ENCODE results near the gene TBC1D22A. TPM values are rescaled to one million over a fixed set of nuclear protein-coding genes. Genes with fewer than 3 reads are reported as not detected.
A peak's percentile ranks its signal among the peaks of the same experiment; 100 is the strongest.

Gene TBC1D22A
- total and polyA plus RNA-seq, 9 of the 15 experiments (the other 6 are each of a cell fraction or from before 2014, with no cell fraction given), result 0.20 to 11.5 (median 5.2) TPM

GRCh38 chr22:46934746-46935491 is 172.5 kb downstream of the TBC1D22A start (continued):
- TF ChIP-seq PRDM10 (IDR thresholded peaks at IDR 0.05; ENCODE audit: partially characterized antibody) (no peak), NELFE (IDR thresholded peaks at IDR 0.05; ENCODE audit: insufficient read depth, insufficient read length) (no peak), DACH1 (IDR thresholded peaks at IDR 0.05; ENCODE audit: partially characterized antibody) (peak; percentile 95), BRF1 (IDR thresholded peaks at IDR 0.05; ENCODE audit: borderline replicate concordance, extremely low read depth, insufficient read length) (no peak), NRF1 (conservative IDR thresholded peaks at IDR 0.05 in 1 of 2, IDR thresholded peaks at IDR 0.05 in 1 of 2) (peak; percentile 15 to 18; a peak in 1 of 4 replicates), SIN3A (IDR thresholded peaks at IDR 0.05; ENCODE audit: borderline replicate concordance in 2 of 2, control insufficient read depth in 1 of 2, low read depth in 2 of 2, low read length in 2 of 2) (peak in 1 of 2 experiments; percentile 80; a peak in 1 of 4 replicates), GATA2 (CRISPR knock-in tag; IDR thresholded peaks at IDR 0.05) (no peak), YBX1 (IDR thresholded peaks at IDR 0.05) (no peak), ZNF592 (IDR thresholded peaks at IDR 0.05) (peak; percentile 87), SAFB2 (IDR thresholded peaks at IDR 0.05; ENCODE audit: borderline replicate concordance, low read depth, low read length, severe bottlenecking) (no peak), E2F1 (CRISPR knock-in tag; IDR thresholded peaks at IDR 0.05) (no peak), MYNN (IDR thresholded peaks at IDR 0.05) (peak; percentile 77), MYNN (CRISPR knock-in tag; IDR thresholded peaks at IDR 0.05) (no peak), NEUROD1 (IDR thresholded peaks at IDR 0.05; ENCODE audit: borderline replicate concordance, low read depth, low read length, partially characterized antibody) (peak; percentile 60), THRAP3 (IDR thresholded peaks at IDR 0.05; ENCODE audit: borderline replicate concordance) (no peak), CEBPG (CRISPR knock-in tag; IDR thresholded peaks at IDR 0.05) (no peak), CEBPG (tag; conservative IDR thresholded peaks at IDR 0.05 in 1 of 2, IDR thresholded peaks at IDR 0.05 in 1 of 2) (no peak), ZFP36 (IDR thresholded peaks at IDR 0.05; ENCODE audit: low read depth, low read length, partially characterized antibody) (peak; percentile 56), FOXJ2 (tag; IDR thresholded peaks at IDR 0.05) (no peak)

All from K562 (cell line).